Measurements from ENCODE around the gene CANX.
A peak's percentile ranks its signal among the peaks of the same experiment; 100 is the strongest.

CANX gene

DNA sequence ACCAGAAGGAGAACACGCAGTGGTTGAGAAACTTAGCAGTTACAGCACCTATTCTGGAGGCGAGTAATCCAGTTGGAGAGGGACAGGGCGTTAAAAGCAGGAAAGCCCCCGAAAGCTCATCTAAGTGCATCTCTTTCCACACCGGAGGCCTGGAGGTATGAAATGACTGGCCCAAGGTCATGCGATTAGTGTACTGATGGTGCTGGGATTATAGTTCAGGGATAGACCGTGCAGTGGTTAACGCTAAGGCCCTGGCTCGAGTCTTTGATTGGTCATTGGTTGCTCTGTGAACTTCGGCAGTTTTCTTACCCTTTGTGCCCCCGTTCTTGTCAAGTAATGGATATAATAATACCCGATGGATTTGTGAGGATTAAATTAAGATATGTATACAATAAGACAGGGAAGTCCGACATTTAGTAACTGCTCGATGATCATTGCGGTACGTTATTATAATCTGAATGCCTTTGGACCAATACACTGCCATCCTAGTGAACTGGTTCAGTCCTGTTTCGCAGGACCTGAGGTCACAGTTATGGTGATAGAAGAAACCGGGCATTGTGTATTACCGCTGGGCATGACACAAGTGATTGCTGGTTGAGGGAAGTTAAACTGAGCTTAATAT, 960 bp downstream of the CANX start:
- peak overlapping the region; percentile 96 to 99 (median 98) for H3K9ac ChIP-seq (ENCODE audit: low read length in 5 of 5)
- peak overlapping the region; percentile 78 to 91 (median 83) for H3K4me3 ChIP-seq (ENCODE audit: low read depth in 1 of 5, low read length in 5 of 5)
- no peaks in the 10 kb centered on the region for H3K27me3 ChIP-seq (ENCODE audit: control insufficient read depth in 5 of 5, insufficient read depth in 4 of 5, low read length in 5 of 5)
- peaks cover 7 to 43% (median 29%) of the 10 kb centered on the region in 5 donors for H3K4me1 ChIP-seq (ENCODE audit: control insufficient read depth in 5 of 5, insufficient read depth in 5 of 5, low read length in 5 of 5)
- H3K27ac ChIP-seq (ENCODE audit: low read depth, low read length), result peak overlapping the region; percentile 97
- no peaks in the 10 kb centered on the region for H3K9me3 ChIP-seq (ENCODE audit: control insufficient read depth in 5 of 5, low read length in 5 of 5)
- H3K36me3 ChIP-seq (ENCODE audit: control insufficient read depth in 5 of 5, insufficient read depth in 5 of 5, low read length in 5 of 5), result peaks cover 0 to 5% (median 0%) of the 10 kb centered on the region in 5 donors

DNA sequence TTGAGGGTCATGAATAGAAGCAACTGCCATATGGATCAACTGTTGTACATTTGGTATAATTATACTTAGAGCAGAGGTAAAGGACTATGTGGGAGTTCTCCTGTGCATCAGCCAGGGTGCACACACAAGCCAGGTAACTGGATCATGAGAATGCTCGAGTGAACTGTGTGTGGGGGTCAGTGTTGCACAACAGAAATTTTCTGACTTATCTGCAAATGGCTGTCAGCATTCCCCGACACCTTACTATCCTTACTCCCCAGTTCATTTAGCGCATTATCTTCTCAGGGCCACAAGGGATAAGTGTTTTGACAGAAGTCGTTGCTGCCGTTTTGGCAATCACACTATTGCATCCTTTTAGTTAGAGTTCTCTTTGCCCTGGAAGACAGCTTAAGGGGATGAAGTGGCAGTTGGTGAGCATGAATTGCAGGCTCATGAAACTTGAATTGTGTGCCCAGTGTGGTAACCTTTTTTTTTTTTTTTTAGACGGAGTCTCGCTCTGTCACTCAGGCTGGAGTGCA, 1.7 kb downstream of the CANX start:
- Histone ChIP-seq H3K9ac (ENCODE audit: low read length in 5 of 5) (peak overlapping the region; percentile 21 to 99 (median 96)), H3K9me3 (ENCODE audit: control insufficient read depth in 5 of 5, low read length in 5 of 5) (no peaks in the 10 kb centered on the region), H3K27ac (ENCODE audit: low read depth, low read length) (peak overlapping the region; percentile 97), H3K27me3 (ENCODE audit: control insufficient read depth in 5 of 5, insufficient read depth in 4 of 5, low read length in 5 of 5) (no peaks in the 10 kb centered on the region), H3K4me1 (ENCODE audit: control insufficient read depth in 5 of 5, insufficient read depth in 5 of 5, low read length in 5 of 5) (peaks cover 7 to 43% (median 29%) of the 10 kb centered on the region in 5 donors), H3K4me3 (ENCODE audit: low read depth in 1 of 5, low read length in 5 of 5) (peak overlapping the region; percentile 1 to 91 (median 83)), H3K36me3 (ENCODE audit: control insufficient read depth in 5 of 5, insufficient read depth in 5 of 5, low read length in 5 of 5) (peaks cover 0 to 5% (median 0%) of the 10 kb centered on the region in 5 donors)

DNA sequence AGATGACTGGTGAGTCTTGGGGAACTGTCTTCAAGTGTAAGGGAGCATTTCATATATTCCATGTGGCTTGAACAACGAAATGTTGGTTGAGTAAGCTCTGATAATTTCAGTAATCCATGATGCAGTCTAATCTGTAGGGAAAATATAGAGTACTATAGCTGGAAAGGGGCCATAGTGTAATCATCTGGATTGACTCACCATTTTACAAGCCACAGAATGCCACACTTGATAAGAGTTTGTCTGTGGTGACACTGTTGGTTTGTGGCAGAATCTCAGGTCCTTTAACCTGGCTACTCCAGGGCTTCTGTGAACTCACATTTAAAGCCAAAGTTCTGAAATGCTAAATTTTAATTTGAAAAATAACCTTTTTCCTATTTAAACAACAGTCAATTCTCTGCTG, 17.5 kb downstream of the CANX start:
- Histone ChIP-seq H3K27ac (ENCODE audit: low read depth, low read length) (no peak overlapping the region), H3K9ac (ENCODE audit: low read length in 5 of 5) (no peak overlapping the region), H3K4me3 (ENCODE audit: low read depth in 1 of 5, low read length in 5 of 5) (no peak overlapping the region), H3K9me3 (ENCODE audit: control insufficient read depth in 5 of 5, low read length in 5 of 5) (no peaks in the 10 kb centered on the region), H3K4me1 (ENCODE audit: control insufficient read depth in 5 of 5, insufficient read depth in 5 of 5, low read length in 5 of 5) (no peaks in the 10 kb centered on the region), H3K36me3 (ENCODE audit: control insufficient read depth in 5 of 5, insufficient read depth in 5 of 5, low read length in 5 of 5) (peaks cover 23 to 82% (median 64%) of the 10 kb centered on the region in 5 donors), H3K27me3 (ENCODE audit: control insufficient read depth in 5 of 5, insufficient read depth in 4 of 5, low read length in 5 of 5) (no peaks in the 10 kb centered on the region)

DNA sequence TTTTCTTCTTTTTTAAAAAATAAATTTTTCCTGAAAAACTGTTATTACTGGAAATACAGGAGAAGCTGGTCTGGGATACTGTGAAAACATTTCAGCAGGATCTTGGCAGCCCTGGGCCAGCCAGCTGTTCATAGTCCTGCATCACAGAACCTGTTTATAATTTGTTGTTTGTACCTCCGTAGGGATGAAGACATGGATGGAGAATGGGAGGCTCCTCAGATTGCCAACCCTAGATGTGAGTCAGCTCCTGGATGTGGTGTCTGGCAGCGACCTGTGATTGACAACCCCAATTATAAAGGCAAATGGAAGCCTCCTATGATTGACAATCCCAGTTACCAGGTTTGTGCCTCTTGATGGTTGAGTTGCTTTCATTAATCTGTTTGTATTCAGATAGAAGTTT, 21.5 kb downstream of the CANX start:
- Histone ChIP-seq H3K4me3 (ENCODE audit: low read depth in 1 of 5, low read length in 5 of 5) (no peak overlapping the region), H3K27ac (ENCODE audit: low read depth, low read length) (no peak overlapping the region), H3K36me3 (ENCODE audit: control insufficient read depth in 5 of 5, insufficient read depth in 5 of 5, low read length in 5 of 5) (peaks cover 53 to 93% (median 84%) of the 10 kb centered on the region in 5 donors)

DNA sequence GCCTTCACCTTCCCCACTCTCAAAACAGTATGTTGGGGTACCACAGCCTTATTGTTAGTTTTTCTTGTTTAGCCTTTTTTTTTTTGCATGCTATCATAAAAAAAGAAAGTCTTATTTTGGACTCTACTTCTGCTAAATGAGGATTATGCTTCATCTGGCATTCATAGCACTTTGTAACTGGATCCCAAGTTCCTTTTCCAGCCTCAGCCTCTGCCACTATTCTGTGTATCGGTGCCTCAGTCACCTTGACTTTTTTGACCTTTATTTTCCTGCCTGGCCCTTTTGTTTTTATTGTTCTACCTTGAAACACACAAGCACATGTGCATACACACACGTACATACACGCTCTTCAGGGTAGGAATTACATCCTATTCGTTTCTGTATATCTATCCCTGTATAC, 25.4 kb downstream of the CANX start:
- H3K27me3 ChIP-seq (ENCODE audit: control insufficient read depth in 5 of 5, insufficient read depth in 4 of 5, low read length in 5 of 5), result no peaks in the 10 kb centered on the region
- no peak overlapping the region for H3K9ac ChIP-seq (ENCODE audit: low read length in 5 of 5)
- peaks cover 0 to 2% (median 0%) of the 10 kb centered on the region in 5 donors for H3K4me1 ChIP-seq (ENCODE audit: control insufficient read depth in 5 of 5, insufficient read depth in 5 of 5, low read length in 5 of 5)
- no peak overlapping the region for H3K27ac ChIP-seq (ENCODE audit: low read depth, low read length)
- H3K4me3 ChIP-seq (ENCODE audit: low read depth in 1 of 5, low read length in 5 of 5), result no peak overlapping the region
- no peaks in the 10 kb centered on the region for H3K9me3 ChIP-seq (ENCODE audit: control insufficient read depth in 5 of 5, low read length in 5 of 5)
- H3K36me3 ChIP-seq (ENCODE audit: control insufficient read depth in 5 of 5, insufficient read depth in 5 of 5, low read length in 5 of 5), result peaks cover 56 to 92% (median 81%) of the 10 kb centered on the region in 5 donors

More for the DNA sequence above, 21.5 kb downstream of the CANX start:
- no peak overlapping the region for H3K9ac ChIP-seq (ENCODE audit: low read length in 5 of 5)
- peaks cover 0 to 2% (median 0%) of the 10 kb centered on the region in 5 donors for H3K4me1 ChIP-seq (ENCODE audit: control insufficient read depth in 5 of 5, insufficient read depth in 5 of 5, low read length in 5 of 5)
- H3K9me3 ChIP-seq (ENCODE audit: control insufficient read depth in 5 of 5, low read length in 5 of 5), result no peaks in the 10 kb centered on the region
- H3K27me3 ChIP-seq (ENCODE audit: control insufficient read depth in 5 of 5, insufficient read depth in 4 of 5, low read length in 5 of 5), result no peaks in the 10 kb centered on the region

DNA sequence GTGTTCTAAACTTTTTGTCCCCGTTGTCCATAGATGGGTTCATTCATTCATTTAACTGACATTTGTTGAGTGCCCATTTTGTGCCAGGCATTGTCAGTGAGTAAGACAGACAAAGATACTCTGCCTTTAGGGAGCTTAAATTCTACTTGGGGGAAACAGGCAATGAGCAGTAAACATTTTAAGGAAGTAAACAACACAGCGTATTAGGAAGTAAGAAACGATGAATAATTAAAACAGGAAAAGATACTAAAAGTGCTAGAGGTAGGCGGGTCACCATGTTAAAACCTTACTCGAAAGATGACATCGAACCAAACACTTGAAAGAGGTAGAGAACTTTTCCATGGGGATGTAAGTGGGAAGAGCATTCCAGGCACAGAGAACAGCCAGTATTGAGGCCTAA, 28.3 kb downstream of the CANX start:
- Histone ChIP-seq H3K9ac (ENCODE audit: low read length in 5 of 5) (peak overlapping the region in 1 of 5 donors; percentile 19), H3K36me3 (ENCODE audit: control insufficient read depth in 5 of 5, insufficient read depth in 5 of 5, low read length in 5 of 5) (peaks cover 60 to 86% (median 66%) of the 10 kb centered on the region in 5 donors), H3K27me3 (ENCODE audit: control insufficient read depth in 5 of 5, insufficient read depth in 4 of 5, low read length in 5 of 5) (no peaks in the 10 kb centered on the region), H3K4me1 (ENCODE audit: control insufficient read depth in 5 of 5, insufficient read depth in 5 of 5, low read length in 5 of 5) (peaks cover 0 to 10% (median 8%) of the 10 kb centered on the region in 5 donors), H3K4me3 (ENCODE audit: low read depth in 1 of 5, low read length in 5 of 5) (no peak overlapping the region), H3K27ac (ENCODE audit: low read depth, low read length) (no peak overlapping the region), H3K9me3 (ENCODE audit: control insufficient read depth in 5 of 5, low read length in 5 of 5) (no peaks in the 10 kb centered on the region)

DNA sequence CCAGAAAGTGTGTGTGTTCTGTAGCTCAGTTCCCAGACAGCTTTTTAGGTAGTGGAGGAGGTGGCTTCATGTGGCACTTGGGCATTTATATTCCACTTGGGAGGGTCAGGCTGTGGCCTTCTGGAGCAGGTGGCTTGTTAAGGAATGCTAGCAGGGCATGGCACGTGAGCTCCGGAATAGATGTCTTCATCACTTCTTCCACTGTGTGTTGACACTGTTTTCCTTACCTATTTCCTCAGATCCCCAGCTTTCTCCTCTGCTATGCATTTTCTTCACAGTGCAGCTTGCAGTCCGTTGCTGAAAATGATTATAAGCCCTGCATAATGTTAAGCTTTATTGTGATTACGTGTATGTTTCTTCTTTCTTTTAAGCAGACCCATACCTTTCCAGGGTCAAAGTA, 30.5 kb downstream of the CANX start:
- Histone ChIP-seq H3K9me3 (ENCODE audit: control insufficient read depth in 5 of 5, low read length in 5 of 5) (no peaks in the 10 kb centered on the region), H3K9ac (ENCODE audit: low read length in 5 of 5) (no peak overlapping the region), H3K36me3 (ENCODE audit: control insufficient read depth in 5 of 5, insufficient read depth in 5 of 5, low read length in 5 of 5) (peaks cover 38 to 64% (median 44%) of the 10 kb centered on the region in 5 donors), H3K4me3 (ENCODE audit: low read depth in 1 of 5, low read length in 5 of 5) (no peak overlapping the region), H3K27me3 (ENCODE audit: control insufficient read depth in 5 of 5, insufficient read depth in 4 of 5, low read length in 5 of 5) (no peaks in the 10 kb centered on the region), H3K4me1 (ENCODE audit: control insufficient read depth in 5 of 5, insufficient read depth in 5 of 5, low read length in 5 of 5) (peaks cover 3 to 21% (median 18%) of the 10 kb centered on the region in 5 donors), H3K27ac (ENCODE audit: low read depth, low read length) (no peak overlapping the region)

DNA sequence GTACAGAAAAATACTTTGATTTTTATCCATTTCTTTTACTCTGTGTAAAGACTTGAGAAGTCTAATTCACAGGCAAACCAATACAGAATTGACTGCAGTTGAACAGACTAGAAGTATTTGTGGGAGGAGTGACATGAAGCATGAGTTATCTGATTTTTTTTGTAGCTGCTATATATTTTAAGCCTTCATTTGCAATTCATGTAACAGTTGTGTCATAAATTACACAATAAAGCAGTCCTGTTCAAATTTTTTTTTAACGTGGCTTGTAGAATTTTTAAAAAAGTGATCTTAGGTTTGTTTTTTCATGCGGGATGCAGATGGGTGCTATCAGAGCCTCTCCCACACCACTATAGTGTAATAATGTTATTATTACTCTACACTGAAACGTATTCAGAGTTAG, 31.0 kb downstream of the CANX start:
- Histone ChIP-seq H3K9ac (ENCODE audit: low read length in 5 of 5) (no peak overlapping the region), H3K27me3 (ENCODE audit: control insufficient read depth in 5 of 5, insufficient read depth in 4 of 5, low read length in 5 of 5) (no peaks in the 10 kb centered on the region), H3K9me3 (ENCODE audit: control insufficient read depth in 5 of 5, low read length in 5 of 5) (no peaks in the 10 kb centered on the region), H3K27ac (ENCODE audit: low read depth, low read length) (no peak overlapping the region), H3K4me3 (ENCODE audit: low read depth in 1 of 5, low read length in 5 of 5) (no peak overlapping the region), H3K36me3 (ENCODE audit: control insufficient read depth in 5 of 5, insufficient read depth in 5 of 5, low read length in 5 of 5) (peaks cover 34 to 59% (median 40%) of the 10 kb centered on the region in 5 donors), H3K4me1 (ENCODE audit: control insufficient read depth in 5 of 5, insufficient read depth in 5 of 5, low read length in 5 of 5) (peaks cover 3 to 24% (median 23%) of the 10 kb centered on the region in 5 donors)

DNA sequence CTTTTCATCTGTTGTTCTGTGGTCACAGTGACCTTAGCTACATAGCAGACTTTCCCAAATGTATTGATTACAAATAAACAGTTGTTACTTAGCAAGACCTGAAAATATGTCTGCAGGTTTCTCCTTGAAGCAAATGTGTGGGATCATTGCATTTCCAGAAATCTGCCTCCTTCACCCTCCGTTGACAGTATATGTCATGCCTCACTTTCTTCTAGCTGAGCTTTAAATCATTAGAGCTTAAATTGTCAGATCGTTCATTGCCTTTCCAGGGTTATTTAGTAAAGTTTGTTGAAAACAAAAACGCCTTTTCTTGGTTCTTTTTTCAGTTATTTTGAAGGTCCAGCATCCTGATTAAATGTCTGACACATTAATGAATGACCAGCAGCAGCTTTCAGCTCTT, 31.6 kb downstream of the CANX start:
- no peak overlapping the region for H3K4me3 ChIP-seq (ENCODE audit: low read depth in 1 of 5, low read length in 5 of 5)
- H3K4me1 ChIP-seq (ENCODE audit: control insufficient read depth in 5 of 5, insufficient read depth in 5 of 5, low read length in 5 of 5), result peaks cover 3 to 29% (median 25%) of the 10 kb centered on the region in 5 donors
- no peak overlapping the region for H3K9ac ChIP-seq (ENCODE audit: low read length in 5 of 5)
- peak overlapping the region; percentile 13 for H3K27ac ChIP-seq (ENCODE audit: low read depth, low read length)
- peaks cover 29 to 53% (median 36%) of the 10 kb centered on the region in 5 donors for H3K36me3 ChIP-seq (ENCODE audit: control insufficient read depth in 5 of 5, insufficient read depth in 5 of 5, low read length in 5 of 5)
- no peaks in the 10 kb centered on the region for H3K9me3 ChIP-seq (ENCODE audit: control insufficient read depth in 5 of 5, low read length in 5 of 5)
- no peaks in the 10 kb centered on the region for H3K27me3 ChIP-seq (ENCODE audit: control insufficient read depth in 5 of 5, insufficient read depth in 4 of 5, low read length in 5 of 5)

DNA sequence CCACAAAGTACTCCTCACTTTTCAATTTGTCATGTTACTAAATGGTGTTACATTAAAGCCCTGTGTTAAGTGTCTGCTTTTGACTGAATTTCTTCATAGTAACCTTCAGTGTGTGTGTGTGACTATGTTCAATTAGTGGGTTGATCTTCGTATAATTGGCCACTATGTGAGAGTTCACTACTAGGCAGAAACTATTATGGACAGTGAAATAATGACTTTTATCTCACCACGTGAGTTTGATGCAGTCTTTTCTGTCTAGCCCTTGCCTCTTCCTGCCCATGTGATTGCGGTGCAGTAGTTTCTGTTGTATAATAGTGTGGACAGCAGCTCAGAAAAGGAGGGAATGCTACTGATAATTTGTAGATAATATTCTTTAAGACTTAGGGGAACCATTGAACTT, 32.1 kb downstream of the CANX start:
- peaks cover 29 to 50% (median 36%) of the 10 kb centered on the region in 5 donors for H3K36me3 ChIP-seq (ENCODE audit: control insufficient read depth in 5 of 5, insufficient read depth in 5 of 5, low read length in 5 of 5)
- no peaks in the 10 kb centered on the region for H3K9me3 ChIP-seq (ENCODE audit: control insufficient read depth in 5 of 5, low read length in 5 of 5)
- no peaks in the 10 kb centered on the region for H3K27me3 ChIP-seq (ENCODE audit: control insufficient read depth in 5 of 5, insufficient read depth in 4 of 5, low read length in 5 of 5)
- peaks cover 3 to 33% (median 25%) of the 10 kb centered on the region in 5 donors for H3K4me1 ChIP-seq (ENCODE audit: control insufficient read depth in 5 of 5, insufficient read depth in 5 of 5, low read length in 5 of 5)
- H3K27ac ChIP-seq (ENCODE audit: low read depth, low read length), result peak overlapping the region; percentile 13
- no peak overlapping the region for H3K4me3 ChIP-seq (ENCODE audit: low read depth in 1 of 5, low read length in 5 of 5)
- no peak overlapping the region for H3K9ac ChIP-seq (ENCODE audit: low read length in 5 of 5)
